Spinal cord (tissue), 10 donors: Measurements from ENCODE around the gene SLC66A1. TPM values are rescaled to one million over a fixed set of nuclear protein-coding genes. Genes with fewer than 3 reads are reported as not detected.
A peak's percentile ranks its signal among the peaks of the same experiment; 100 is the strongest.

Source experiments
- DNase-seq, 6 donors: peaks; one replicate each; pipeline versions ENCODE4 v3.0.0 to v3.0.0-alpha.2; 2013 to 2015; ENCODE audit warnings: low spot score in 6 of 6, low read depth in 4 of 6
- H3K27ac ChIP-seq: one replicate; pipeline ENCODE4 v1.5.1; 2013; ENCODE audit warnings: low read depth, low read length, control low read depth
- H3K27me3 ChIP-seq: one replicate; pipeline ENCODE4 v1.6.1; 2013; ENCODE audit warnings: low read length; ENCODE audit not compliant: control insufficient read depth, insufficient read depth
- H3K36me3 ChIP-seq: one replicate; pipeline ENCODE4 v1.6.1; 2013; ENCODE audit warnings: low read length; ENCODE audit not compliant: control insufficient read depth, insufficient read depth
- H3K4me1 ChIP-seq: one replicate; pipeline ENCODE4 v1.6.1; 2013; ENCODE audit warnings: low read length; ENCODE audit not compliant: control insufficient read depth, insufficient read depth
- H3K4me3 ChIP-seq: one replicate; pipeline ENCODE4 v1.5.1; 2013; ENCODE audit warnings: low read depth, low read length, control low read depth
- H3K9me3 ChIP-seq: one replicate; pipeline ENCODE4 v1.6.1; 2013; ENCODE audit warnings: low read length; ENCODE audit not compliant: control insufficient read depth, insufficient read depth
- WGBS: methylation state at CpG from one replicate; pipeline ENCODE4 v1.1.5; 2013; ENCODE audit warnings: missing lambda C conversion rate; ENCODE audit not compliant: insufficient coverage; 5-methylcytosine and 5-hydroxymethylcytosine counted together
- polyA plus RNA-seq, 2 donors: library from polyadenylated mRNA; unstranded; fragments of 120-200 nt; gene quantifications; one replicate each; pipeline ENCODE4 v1.2.1, GENCODE V29; 2013; ENCODE audit not compliant: insufficient read length in 2 of 2
- total RNA-seq, 2 donors: library from RNA; depleted of rRNA in 1 of 2; stranded (reverse); fragments of 120-200 nt in 1 of 2; fragments of >200 nt in 1 of 2; gene quantifications; one replicate each; pipeline versions ENCODE4 v1.2.3 to v1.2.4, GENCODE V29; 2013 to 2014
- donor health status: healthy.

The SLC66A1 gene
- total and polyA plus RNA-seq, 4 donors: 12.2 to 24.0 (median 19.5) TPM

GRCh38 chr1:19357299-19357986 lies 45.3 kb downstream of the SLC66A1 start:
- Histone ChIP-seq H3K4me1 (peaks cover 42% of the 10 kb centered on the region), H3K9me3 (no peaks in the 10 kb centered on the region), H3K4me3 (no peak overlapping the region), H3K27ac (no peak overlapping the region), H3K27me3 (no peaks in the 10 kb centered on the region), H3K36me3 (peaks cover 52% of the 10 kb centered on the region)
- 89% methylated on average over 11 of the region's 13 CpGs for WGBS
- no peak for DNase-seq

DNA sequence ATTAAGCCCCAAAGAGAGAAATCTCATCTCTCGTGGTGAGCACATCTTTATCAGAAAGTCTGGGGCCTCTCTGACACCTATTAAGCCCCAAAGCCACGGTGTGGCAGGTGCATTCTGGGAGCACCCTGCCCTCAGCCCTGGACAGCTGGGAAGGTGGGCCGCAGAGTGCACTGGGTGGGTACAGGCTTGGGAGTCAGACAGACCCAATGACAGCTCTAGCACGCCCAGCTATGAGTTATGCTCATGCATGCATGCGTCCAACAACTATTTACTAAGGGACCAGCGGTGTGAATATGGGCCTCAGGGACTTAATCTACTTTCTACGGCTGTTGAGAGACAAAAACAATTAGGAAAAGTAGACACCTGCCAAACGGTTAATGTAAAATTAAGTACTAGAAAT lies 46.6 kb downstream of the SLC66A1 start:
- whole genome bisulfite sequencing: 100% methylated on average over 3 of the region's 8 CpGs

GRCh38 chr1:19359357-19359756 lies 47.2 kb downstream of the SLC66A1 start:
- H3K4me1 ChIP-seq: peaks cover 33% of the 10 kb centered on the region
- no peak overlapping the region for H3K27ac ChIP-seq

More for the DNA sequence above, 46.6 kb downstream of the SLC66A1 start:
- Histone ChIP-seq H3K27me3 (no peaks in the 10 kb centered on the region), H3K4me1 (peaks cover 34% of the 10 kb centered on the region), H3K9me3 (no peaks in the 10 kb centered on the region), H3K27ac (no peak overlapping the region), H3K36me3 (peaks cover 40% of the 10 kb centered on the region), H3K4me3 (no peak overlapping the region)
- DNase-seq: peak in 1 of 6 donors; percentile 53

DNA sequence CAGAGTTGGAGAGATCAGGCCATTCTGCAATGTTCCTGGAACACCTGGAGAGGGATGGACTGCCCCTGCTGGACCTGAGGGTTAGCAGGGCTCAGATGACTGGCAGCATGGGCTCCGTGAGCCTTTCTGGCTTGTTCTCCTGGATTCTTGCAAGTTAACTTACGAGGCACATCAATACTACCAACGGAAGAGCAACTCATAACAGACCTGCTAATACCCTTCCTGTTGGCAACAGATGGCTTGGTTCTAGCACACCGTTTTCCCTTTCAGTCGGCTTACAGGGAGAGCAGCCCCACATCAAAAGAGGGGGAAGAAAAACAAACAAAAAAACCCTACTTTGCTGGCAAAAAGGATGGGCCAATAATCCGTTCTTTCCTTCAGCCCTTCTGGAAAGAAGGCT lies 47.9 kb downstream of the SLC66A1 start:
- H3K36me3 ChIP-seq: peaks cover 28% of the 10 kb centered on the region
- H3K4me1 ChIP-seq: peaks cover 27% of the 10 kb centered on the region
- H3K4me3 ChIP-seq: no peak overlapping the region
- no peaks in the 10 kb centered on the region for H3K27me3 ChIP-seq
- H3K27ac ChIP-seq: peak overlapping the region; percentile 57
- 60% methylated on average over 3 of the region's 6 CpGs for WGBS
- no peak for DNase-seq
- H3K9me3 ChIP-seq: no peaks in the 10 kb centered on the region

More at GRCh38 chr1:19359357-19359756, 47.2 kb downstream of the SLC66A1 start:
- Histone ChIP-seq H3K36me3 (peaks cover 35% of the 10 kb centered on the region), H3K4me3 (no peak overlapping the region), H3K9me3 (no peaks in the 10 kb centered on the region), H3K27me3 (no peaks in the 10 kb centered on the region)
- DNase-seq: no peak
- WGBS: 87% methylated on average over 10 of the region's 11 CpGs

GRCh38 chr1:19360432-19360831 lies 48.3 kb downstream of the SLC66A1 start:
- Histone ChIP-seq H3K4me1 (peaks cover 27% of the 10 kb centered on the region), H3K27ac (peak overlapping the region; percentile 57), H3K27me3 (no peaks in the 10 kb centered on the region), H3K9me3 (no peaks in the 10 kb centered on the region), H3K4me3 (no peak overlapping the region), H3K36me3 (peaks cover 26% of the 10 kb centered on the region)
- WGBS: 83% methylated on average over 4 of the region's 11 CpGs
- DNase-seq: no peak

DNA sequence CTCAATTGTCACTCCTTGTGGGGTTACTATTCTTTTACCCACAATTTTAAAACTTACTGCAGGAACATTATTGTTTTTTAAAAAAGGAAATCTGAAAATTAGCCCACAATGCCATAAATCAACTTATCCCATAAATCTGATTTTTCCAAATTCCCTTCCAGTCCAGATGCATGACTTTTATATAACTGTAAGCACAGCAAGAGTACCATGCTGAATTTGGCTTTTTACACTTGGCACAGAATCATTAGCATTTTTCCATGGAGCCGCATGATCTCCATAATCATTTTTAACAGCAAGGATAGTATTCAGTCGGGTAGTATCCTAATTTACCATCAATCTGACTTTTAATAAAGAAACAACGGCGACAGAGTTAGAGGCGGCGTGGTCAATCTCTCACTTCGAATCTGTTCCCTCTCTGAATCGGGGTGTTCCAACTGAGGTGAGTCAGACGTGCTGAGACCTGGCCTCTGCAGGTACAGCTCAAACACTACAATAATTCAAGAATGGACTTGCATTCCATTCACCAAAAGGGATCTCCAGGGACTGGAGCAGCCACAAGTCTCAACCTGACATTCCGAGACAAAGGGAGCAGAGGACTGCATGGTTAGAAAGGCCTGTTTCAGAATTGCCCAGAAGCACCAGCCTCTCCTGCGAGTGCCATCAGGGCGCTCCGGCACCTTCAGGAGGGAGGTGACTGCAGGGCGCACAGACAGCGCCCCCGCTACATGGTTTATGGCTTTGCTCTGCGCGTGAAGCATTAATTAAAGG lies 48.9 kb downstream of the SLC66A1 start:
- no peaks in the 10 kb centered on the region for H3K27me3 ChIP-seq
- H3K27ac ChIP-seq: no peak overlapping the region
- peaks cover 27% of the 10 kb centered on the region for H3K4me1 ChIP-seq
- no peaks in the 10 kb centered on the region for H3K9me3 ChIP-seq
- peaks cover 20% of the 10 kb centered on the region for H3K36me3 ChIP-seq
- no peak overlapping the region for H3K4me3 ChIP-seq
- DNase-seq: peak in 1 of 6 donors; percentile 50
- 75% methylated on average over 9 of the region's 18 CpGs for WGBS

DNA sequence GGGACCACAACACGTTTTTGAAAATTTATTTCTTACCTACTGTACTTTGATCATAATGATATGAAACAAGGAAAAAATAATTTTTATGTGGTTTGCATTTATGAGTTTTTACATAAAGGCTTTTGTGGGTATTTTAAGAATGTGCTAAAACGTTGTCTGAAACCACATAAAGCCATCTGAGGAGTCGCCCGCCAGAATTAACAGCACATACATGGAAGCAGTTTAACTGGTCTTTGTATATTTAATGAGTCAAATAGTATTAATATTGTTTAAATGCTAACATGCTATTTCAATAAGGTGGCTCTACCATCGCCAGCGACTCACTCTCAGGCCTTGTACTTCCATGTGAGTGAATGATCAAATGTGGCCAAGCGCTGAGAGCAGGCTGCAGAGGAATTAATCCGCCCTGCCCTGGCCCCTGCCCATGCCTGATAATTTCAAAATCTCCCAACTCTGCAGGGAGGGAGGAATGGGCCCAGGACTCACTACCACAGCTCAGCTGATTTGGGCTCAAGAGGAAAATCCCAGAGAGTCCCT lies 49.6 kb downstream of the SLC66A1 start:
- no peak for DNase-seq
- Histone ChIP-seq H3K4me1 (peaks cover 31% of the 10 kb centered on the region), H3K9me3 (no peaks in the 10 kb centered on the region), H3K36me3 (peaks cover 13% of the 10 kb centered on the region), H3K4me3 (no peak overlapping the region), H3K27me3 (no peaks in the 10 kb centered on the region), H3K27ac (no peak overlapping the region)
- WGBS: no CpG with 5 or more reads among the region's 8 CpGs

GRCh38 chr1:19363536-19364152 lies 51.5 kb downstream of the SLC66A1 start:
- 76% methylated on average over 4 of the region's 8 CpGs for WGBS

DNA sequence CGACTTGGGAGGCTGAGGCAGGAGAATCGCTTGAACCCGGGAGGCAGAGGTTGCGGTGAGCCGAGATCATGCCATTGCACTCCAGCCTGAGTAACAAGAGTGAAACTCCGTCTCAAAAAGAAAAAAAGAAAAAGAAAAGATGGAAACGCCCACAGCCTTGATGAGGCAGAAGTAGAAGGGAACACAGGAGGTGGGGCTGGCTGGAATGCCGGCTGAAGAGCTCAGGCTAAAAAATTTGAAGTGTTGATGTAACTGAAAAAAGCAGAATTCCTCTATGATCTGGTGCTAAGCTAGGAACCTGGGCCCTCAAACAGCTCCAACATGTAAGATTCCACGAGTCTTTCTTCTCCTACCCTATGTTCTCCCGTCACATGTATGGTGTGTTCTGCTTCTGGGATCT lies 53.6 kb downstream of the SLC66A1 start:
- WGBS: 95% methylated on average over 4 of the region's 10 CpGs
- Histone ChIP-seq H3K27ac (peak overlapping the region; percentile 69), H3K36me3 (peaks cover 14% of the 10 kb centered on the region), H3K27me3 (no peaks in the 10 kb centered on the region), H3K4me1 (peaks cover 43% of the 10 kb centered on the region), H3K9me3 (no peaks in the 10 kb centered on the region), H3K4me3 (no peak overlapping the region)
- DNase-seq: no peak

More at GRCh38 chr1:19363536-19364152, 51.5 kb downstream of the SLC66A1 start:
- Histone ChIP-seq H3K4me1 (peaks cover 47% of the 10 kb centered on the region), H3K9me3 (no peaks in the 10 kb centered on the region), H3K4me3 (no peak overlapping the region), H3K36me3 (peaks cover 5% of the 10 kb centered on the region), H3K27me3 (no peaks in the 10 kb centered on the region), H3K27ac (peak overlapping the region; percentile 70)
- DNase-seq: peak in 2 of 6 donors; percentile 22 to 47
